GM13977 (cell line): Measurements from ENCODE around the gene CHN2.

Experiments
- DNase-seq: peaks from one replicate; pipeline ENCODE4 v3.0.0; 2012; ENCODE audit warnings: low spot score
- CTCF ChIP-seq: IDR thresholded peaks from 2 replicates; pipeline ENCODE4 v1.5.1; 2012; ENCODE audit warnings: mild to moderate bottlenecking, control low read depth; ENCODE audit not compliant: insufficient read depth; ENCODE audit errors: extremely low read depth, missing control alignments
- in situ Hi-C: fragments of 300-500 bp; cut with MboI; formaldehyde crosslinking; loops from one replicate; pipeline ENCODE4 v1.12.0; 2022; ENCODE audit warnings: low sequenced_read_pairs, low pct_unique_long_range_greater_than_20kb, mixed read lengths, inconsistent platforms; ENCODE audit not compliant: unreplicated experiment

The CHN2 gene

GRCh38 chr7:29199776-29200175, 5.2 kb downstream of the CHN2 start:
- no peak for TF ChIP-seq CTCF
- DNase-seq, result no peak
- in situ Hi-C loops, result no loop called here

- no peak for DNase-seq
- in situ Hi-C loops, result no loop called here
- TF ChIP-seq CTCF, result no peak
Observed at GRCh38 chr7:29202651-29203069, 8.1 kb downstream of the CHN2 start.

GRCh38 chr7:29204491-29205272, 10.1 kb downstream of the CHN2 start:
- no peak for TF ChIP-seq CTCF
- DNase-seq, result no peak
- in situ Hi-C loops, result no loop called here

- DNase-seq, result no peak
- TF ChIP-seq CTCF, result no peak
- in situ Hi-C loops, result no loop called here
Observed at GRCh38 chr7:29207162-29207801, 12.7 kb downstream of the CHN2 start.

- in situ Hi-C loops, result no loop called here
Observed at GRCh38 chr7:29208410-29209250, 14.1 kb downstream of the CHN2 start.

More at GRCh38 chr7:29208410-29209250, 14.1 kb downstream of the CHN2 start:
- TF ChIP-seq CTCF, result no peak
- no peak for DNase-seq
